KMS-11 (cell line): ENCODE measurements around the gene ALDH1L2.

Experiments
- H2AFZ ChIP-seq: fragments of 200-600 bp; sonication (generic); 2 replicates; pipeline ENCODE4 v1.6.1; 2016; ENCODE audit warnings: antibody characterized with exemption, mixed run types, low read depth
- H3K27ac ChIP-seq: fragments of 200-600 bp; sonication (generic); 2 replicates; pipeline ENCODE4 v1.6.1; 2016; ENCODE audit warnings: mild to moderate bottlenecking, mixed run types
- H3K27me3 ChIP-seq: fragments of 200-600 bp; sonication (generic); 2 replicates; pipeline ENCODE4 v1.6.1; 2017; ENCODE audit warnings: mild to moderate bottlenecking, low read depth, mixed run types, moderate library complexity; ENCODE audit not compliant: insufficient read depth
- H3K36me3 ChIP-seq: fragments of 200-600 bp; sonication (generic); 2 replicates; pipeline ENCODE4 v1.6.1; 2017; ENCODE audit warnings: mild to moderate bottlenecking, mixed run types; ENCODE audit not compliant: insufficient read depth
- H3K4me1 ChIP-seq: fragments of 200-600 bp; sonication (generic); 2 replicates; pipeline ENCODE4 v1.6.1; 2016; ENCODE audit warnings: mild to moderate bottlenecking, low read depth, mixed run types; ENCODE audit not compliant: poor library complexity, severe bottlenecking
- H3K4me2 ChIP-seq: fragments of 200-600 bp; sonication (generic); 2 replicates; pipeline ENCODE4 v1.7.0; 2016; ENCODE audit warnings: mild to moderate bottlenecking, mixed run types
- H3K4me3 ChIP-seq: fragments of 200-600 bp; sonication (generic); IDR thresholded peaks from 2 replicates; pipeline ENCODE4 v1.6.1; 2017; ENCODE audit warnings: low read depth, low read length, mixed read lengths; ENCODE audit not compliant: insufficient read depth
- H3K79me2 ChIP-seq: fragments of 200-600 bp; sonication (generic); 2 replicates; pipeline ENCODE4 v1.6.1; 2016; ENCODE audit warnings: low read depth, mixed run types; ENCODE audit not compliant: insufficient read depth
- H3K9ac ChIP-seq: fragments of 200-600 bp; sonication (generic); 2 replicates; pipeline ENCODE4 v1.6.1; 2016; ENCODE audit warnings: mild to moderate bottlenecking, mixed run types
- H4K20me1 ChIP-seq: fragments of 200-600 bp; sonication (generic); 2 replicates; pipeline ENCODE4 v1.6.1; 2016; ENCODE audit warnings: mild to moderate bottlenecking, mixed run types; ENCODE audit not compliant: insufficient read depth
- TF ChIP-seq, protein P1 (sequence below): fragments of 200-600 bp; sonication (generic); conservative IDR thresholded peaks from 2 replicates; pipeline ENCODE4 v1.6.1; 2017; ENCODE audit warnings: low read depth, mild to moderate bottlenecking, antibody characterized with exemption, low read length, moderate library complexity, mixed read lengths

ALDH1L2 gene

DNA sequence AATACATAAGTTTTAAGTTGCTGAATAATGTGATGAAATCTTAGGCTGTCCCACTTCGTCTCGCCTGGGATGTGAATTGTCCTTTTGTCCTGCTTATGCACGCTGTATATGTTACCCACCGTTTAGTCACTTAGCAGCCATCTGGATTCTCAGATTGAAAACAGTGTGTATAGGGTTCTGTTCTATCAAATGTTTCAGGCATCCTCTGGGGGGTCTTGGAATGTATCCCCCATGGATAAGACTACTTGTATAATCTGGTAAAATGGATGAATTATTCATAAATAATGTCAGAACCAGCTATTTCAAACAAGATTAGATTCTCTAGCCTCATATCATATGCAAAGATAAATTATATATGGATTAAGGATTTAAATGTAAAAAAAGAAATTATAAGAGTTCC, 68.7 kb downstream of the ALDH1L2 start:
- no peak overlapping the region for H2AFZ ChIP-seq
- H3K4me1 ChIP-seq = no peaks in the 10 kb centered on the region
- no peaks in the 10 kb centered on the region for H3K79me2 ChIP-seq
- no peaks in the 10 kb centered on the region for H3K27me3 ChIP-seq
- H3K4me2 ChIP-seq = no peak overlapping the region
- H3K36me3 ChIP-seq = no peaks in the 10 kb centered on the region
- H3K27ac ChIP-seq = no peak overlapping the region
- H4K20me1 ChIP-seq = no peaks in the 10 kb centered on the region
- H3K4me3 ChIP-seq = no peak overlapping the region
- TF ChIP-seq, protein P1, sequence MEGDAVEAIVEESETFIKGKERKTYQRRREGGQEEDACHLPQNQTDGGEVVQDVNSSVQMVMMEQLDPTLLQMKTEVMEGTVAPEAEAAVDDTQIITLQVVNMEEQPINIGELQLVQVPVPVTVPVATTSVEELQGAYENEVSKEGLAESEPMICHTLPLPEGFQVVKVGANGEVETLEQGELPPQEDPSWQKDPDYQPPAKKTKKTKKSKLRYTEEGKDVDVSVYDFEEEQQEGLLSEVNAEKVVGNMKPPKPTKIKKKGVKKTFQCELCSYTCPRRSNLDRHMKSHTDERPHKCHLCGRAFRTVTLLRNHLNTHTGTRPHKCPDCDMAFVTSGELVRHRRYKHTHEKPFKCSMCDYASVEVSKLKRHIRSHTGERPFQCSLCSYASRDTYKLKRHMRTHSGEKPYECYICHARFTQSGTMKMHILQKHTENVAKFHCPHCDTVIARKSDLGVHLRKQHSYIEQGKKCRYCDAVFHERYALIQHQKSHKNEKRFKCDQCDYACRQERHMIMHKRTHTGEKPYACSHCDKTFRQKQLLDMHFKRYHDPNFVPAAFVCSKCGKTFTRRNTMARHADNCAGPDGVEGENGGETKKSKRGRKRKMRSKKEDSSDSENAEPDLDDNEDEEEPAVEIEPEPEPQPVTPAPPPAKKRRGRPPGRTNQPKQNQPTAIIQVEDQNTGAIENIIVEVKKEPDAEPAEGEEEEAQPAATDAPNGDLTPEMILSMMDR = no peak
- no peak overlapping the region for H3K9ac ChIP-seq

DNA sequence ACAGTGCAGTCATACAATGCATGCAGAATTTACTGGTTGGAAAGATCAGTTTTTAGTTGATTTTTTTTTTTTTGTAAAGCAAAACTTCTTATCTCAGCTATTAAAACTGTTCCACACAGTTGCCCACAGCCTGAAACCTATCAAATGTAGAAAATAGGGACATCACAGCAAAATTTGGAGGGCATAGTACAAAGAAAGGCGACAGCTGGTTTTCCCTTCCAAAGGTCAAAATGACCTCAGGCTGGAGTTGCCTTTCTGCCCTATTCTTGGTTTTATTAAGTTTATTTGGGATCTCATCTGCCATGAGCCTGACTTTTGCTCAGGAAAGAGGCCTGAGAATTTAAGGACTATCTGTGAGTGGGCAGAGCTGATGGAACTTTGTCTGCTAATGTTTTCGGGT, 69.7 kb downstream of the ALDH1L2 start:
- H3K9ac ChIP-seq = no peak overlapping the region
- H3K27me3 ChIP-seq = no peaks in the 10 kb centered on the region
- H3K27ac ChIP-seq = no peak overlapping the region
- H3K4me2 ChIP-seq = no peak overlapping the region
- H2AFZ ChIP-seq = no peak overlapping the region
- no peaks in the 10 kb centered on the region for H3K36me3 ChIP-seq
- TF ChIP-seq, protein P1 = no peak
- H4K20me1 ChIP-seq = no peaks in the 10 kb centered on the region
- H3K4me1 ChIP-seq = no peaks in the 10 kb centered on the region
- H3K4me3 ChIP-seq = no peak overlapping the region
- H3K79me2 ChIP-seq = no peaks in the 10 kb centered on the region

DNA sequence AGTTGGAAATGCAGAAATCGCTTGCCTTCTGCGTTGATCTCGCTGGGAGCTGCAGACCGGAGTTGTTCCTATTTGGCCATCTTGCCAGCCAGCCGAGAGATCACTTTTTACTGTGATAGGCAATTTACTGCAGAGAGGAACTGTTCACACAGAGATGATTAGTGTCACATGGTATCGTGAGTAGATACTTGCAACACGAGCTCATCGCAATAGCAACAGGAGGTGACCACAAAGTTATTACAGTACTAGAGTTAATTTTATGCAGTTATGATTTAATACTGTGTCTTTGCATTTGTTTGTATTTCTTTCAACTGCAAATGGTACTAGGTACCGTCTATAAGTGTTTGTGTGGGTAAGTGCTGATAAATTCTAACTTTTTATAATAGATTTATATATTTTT, 70.4 kb downstream of the ALDH1L2 start:
- Histone ChIP-seq H2AFZ (no peak overlapping the region), H3K9ac (no peak overlapping the region), H3K27me3 (no peaks in the 10 kb centered on the region), H3K4me2 (no peak overlapping the region), H4K20me1 (no peaks in the 10 kb centered on the region), H3K36me3 (no peaks in the 10 kb centered on the region), H3K79me2 (no peaks in the 10 kb centered on the region), H3K4me1 (no peaks in the 10 kb centered on the region), H3K27ac (no peak overlapping the region), H3K4me3 (no peak overlapping the region)
- TF ChIP-seq, protein P1 = no peak

DNA sequence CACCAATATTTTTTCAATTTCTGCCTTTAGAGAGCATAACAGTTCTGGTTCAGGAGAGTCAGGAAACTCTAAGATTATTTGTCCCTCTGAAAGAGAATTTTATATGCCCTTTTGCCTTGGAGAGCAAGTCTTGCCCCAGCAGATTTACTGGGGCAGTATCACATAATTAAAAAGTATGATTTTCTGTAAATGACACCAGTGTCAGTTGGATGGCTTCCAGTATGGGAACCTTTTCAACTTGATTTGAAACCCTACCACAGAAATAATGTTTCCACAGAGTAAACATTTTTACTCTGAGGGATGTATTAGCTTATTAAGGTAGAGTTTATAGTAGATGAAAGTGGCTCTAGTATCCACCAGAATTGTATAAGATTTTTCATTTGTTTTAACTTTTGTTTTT, 82.8 kb downstream of the ALDH1L2 start:
- no peaks in the 10 kb centered on the region for H4K20me1 ChIP-seq
- H3K4me3 ChIP-seq = no peak overlapping the region
- H3K27me3 ChIP-seq = no peaks in the 10 kb centered on the region
- H3K9ac ChIP-seq = no peak overlapping the region
- no peaks in the 10 kb centered on the region for H3K79me2 ChIP-seq
- no peak overlapping the region for H2AFZ ChIP-seq
- TF ChIP-seq, protein P1 = no peak
- H3K27ac ChIP-seq = no peak overlapping the region
- no peaks in the 10 kb centered on the region for H3K4me1 ChIP-seq
- H3K36me3 ChIP-seq = no peaks in the 10 kb centered on the region
- no peak overlapping the region for H3K4me2 ChIP-seq

DNA sequence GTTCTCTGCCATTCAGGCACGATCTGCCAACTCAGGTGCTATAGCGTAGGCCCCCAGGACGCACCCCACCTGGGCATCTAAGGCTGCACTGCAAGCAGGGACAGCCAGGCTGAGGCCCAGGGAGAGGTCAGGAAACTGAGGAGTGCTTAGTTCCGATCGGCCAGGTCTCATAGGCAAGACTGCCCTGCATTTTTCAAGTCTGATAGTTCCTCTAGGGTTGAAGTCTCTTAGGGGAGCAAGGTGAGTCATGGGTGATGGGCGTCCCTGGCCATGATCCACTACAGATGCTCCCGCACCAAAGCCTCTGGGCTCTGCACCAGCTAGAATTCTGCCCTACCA, 84.9 kb downstream of the ALDH1L2 start:
- TF ChIP-seq, protein P1 = no peak
- no peak overlapping the region for H3K4me3 ChIP-seq
- H4K20me1 ChIP-seq = no peaks in the 10 kb centered on the region
- H3K36me3 ChIP-seq = no peaks in the 10 kb centered on the region
- H3K9ac ChIP-seq = no peak overlapping the region
- H3K4me1 ChIP-seq = no peaks in the 10 kb centered on the region
- no peak overlapping the region for H3K4me2 ChIP-seq
- H3K79me2 ChIP-seq = no peaks in the 10 kb centered on the region
- H3K27ac ChIP-seq = no peak overlapping the region
- no peak overlapping the region for H2AFZ ChIP-seq
- no peaks in the 10 kb centered on the region for H3K27me3 ChIP-seq
